HepG2 (cell line): ENCODE measurements around the gene CDHR1. TPM values are rescaled to one million over a fixed set of nuclear protein-coding genes. Genes with fewer than 3 reads are reported as not detected.

Experiments
- ATAC-seq: fragments of 200-7000 bp; cut with Tn5 transposase; 3 replicates; pipeline ENCODE4 v1.9.1; 2020; ENCODE audit warnings: mild to moderate bottlenecking, moderate library complexity
- BruUV-seq: library from RNA; stranded (reverse); fragments of 400-500 nt; replicated peaks from 2 replicates; lab custom pipeline; 2021; lab: Mats Ljungman, UMichigan
- CTCF ChIA-PET: fragments of 300-600 bp; formaldehyde crosslinking; extraction: SDS; loops from one replicate; lab custom pipeline; 2021; ENCODE audit warnings: low total read pairs, inconsistent platforms, low intra/inter-chr PET ratio; lab: Yijun Ruan, JAX
- POLR2A ChIA-PET: fragments of 350-600 bp; sonication (Branson Sonifier 250); formaldehyde crosslinking; loops from one replicate; lab custom pipeline; 2020; ENCODE audit warnings: antibody characterized with exemption, inconsistent platforms; lab: Yijun Ruan, JAX
- DNase-seq: peaks from one replicate; pipeline ENCODE4 v3.0.0-alpha.2; 2015; ENCODE audit warnings: low spot score
- FAIRE-seq: peaks from 3 replicates; lab custom pipeline; 2011; peaks lifted over from hg19 to GRCh38; lab: Jason Lieb, UNC
- H2AFZ ChIP-seq: one replicate; pipeline ENCODE4 v1.6.1; 2011; ENCODE audit warnings: low read length, inconsistent platforms
- H3K27ac ChIP-seq: fragments of 300-600 bp; 3 replicates; pipeline ENCODE4 v1.8.0; 2011; ENCODE audit warnings: mixed run types, mild to moderate bottlenecking, mixed read lengths, low read length, inconsistent platforms; ENCODE audit not compliant: insufficient read depth; ENCODE audit errors: extremely low read length
- H3K27me3 ChIP-seq, 2 experiments: fragments of 200-600 bp in 1 of 2; 2 replicates in 1 of 2; 3 replicates in 1 of 2; pipeline versions ENCODE4 v1.6.0 to v1.8.0; 2011; ENCODE audit warnings: low read length in 2 of 2, mild to moderate bottlenecking in 2 of 2, moderate library complexity in 2 of 2, inconsistent platforms in 1 of 2; ENCODE audit not compliant: insufficient read depth in 2 of 2, control insufficient read depth in 1 of 2
- H3K36me3 ChIP-seq, 2 experiments: fragments of 200-600 bp in 1 of 2; replicated peaks in 1 of 2; 2 replicates in 1 of 2; 3 replicates in 1 of 2; pipeline versions ENCODE4 v1.5.1 to v1.8.0; 2011; ENCODE audit warnings: low read length in 2 of 2, inconsistent platforms in 1 of 2; ENCODE audit not compliant: insufficient read depth in 2 of 2, control insufficient read depth in 1 of 2
- H3K4me1 ChIP-seq: 2 replicates; pipeline ENCODE4 v1.5.1; 2012; ENCODE audit warnings: low read length, inconsistent platforms; ENCODE audit not compliant: insufficient read depth
- H3K4me2 ChIP-seq: 2 replicates; pipeline ENCODE4 v1.6.0; 2011; ENCODE audit warnings: low read depth, low read length, inconsistent platforms
- H3K4me3 ChIP-seq, 3 experiments: fragments of 200-600 bp in 1 of 3; sonication (generic), shearing (Covaris generic) in 1 of 3; replicated peaks in 1 of 3; 2 replicates each; pipeline ENCODE4 v1.5.1; 2011 to 2016; ENCODE audit warnings: low read length in 3 of 3, inconsistent platforms in 2 of 3, low read depth in 2 of 3, mild to moderate bottlenecking in 2 of 3, control low read depth in 1 of 3, mixed read lengths in 1 of 3; ENCODE audit not compliant: insufficient read depth in 1 of 3
- H3K79me2 ChIP-seq: one replicate; pipeline ENCODE4 v1.6.1; 2011; ENCODE audit warnings: low read length, inconsistent platforms; ENCODE audit not compliant: insufficient read depth
- H3K9ac ChIP-seq: 2 replicates; pipeline ENCODE4 v1.6.0; 2011; ENCODE audit warnings: mild to moderate bottlenecking, low read depth, low read length, inconsistent platforms; ENCODE audit not compliant: insufficient read depth
- H3K9me3 ChIP-seq: 2 replicates; pipeline ENCODE4 v1.5.1; 2012; ENCODE audit warnings: mild to moderate bottlenecking, low read length
- H4K20me1 ChIP-seq: 2 replicates; pipeline ENCODE4 v1.6.0; 2011; ENCODE audit warnings: inconsistent platforms, mild to moderate bottlenecking, low read length, moderate library complexity; ENCODE audit not compliant: insufficient read depth
- FOXA1 ChIP-seq, 2 experiments: fragments of 450-650 bp in 1 of 2; sonication (generic) in 1 of 2; formaldehyde crosslinking in 1 of 2; IDR thresholded peaks; 2 replicates each; pipeline versions ENCODE4 v1.4.0 to v1.6.1; 2016 to 2020; ENCODE audit warnings: missing genetic modification reagents in 1 of 2
- RAD21 ChIP-seq: fragments of 450-650 bp; formaldehyde crosslinking; IDR thresholded peaks from 2 replicates; pipeline ENCODE4 v1.5.0; 2020; ENCODE audit warnings: mild to moderate bottlenecking
- SMC3 ChIP-seq: IDR thresholded peaks from 2 replicates; pipeline ENCODE4 v1.6.1; 2011; ENCODE audit warnings: low read length, improper control_type of control experiment
- SP5 ChIP-seq: IDR thresholded peaks from 2 replicates; pipeline ENCODE4 v1.6.1; 2016; ENCODE audit warnings: low read depth, borderline replicate concordance
- STAG1 ChIP-seq: sonication (generic); formaldehyde crosslinking; IDR thresholded peaks from 2 replicates; pipeline ENCODE4 v1.4.0; 2020; ENCODE audit warnings: missing genetic modification reagents
- whole genome bisulfite sequencing: methylation state at CpG from one replicate; pipeline ENCODE4 v1.1.6; 2017; ENCODE audit warnings: low lambda C conversion rate; 5-methylcytosine and 5-hydroxymethylcytosine counted together
- in situ Hi-C: cut with HindIII; loops from 2 replicates; pipeline ENCODE4 v1.10.0; 2017; ENCODE audit warnings: low pct_unique_long_range_greater_than_20kb; ENCODE audit not compliant: extremely low pct_ligation_motif_present
- intact Hi-C: fragments of 100-400 bp; cut with micrococcal nuclease; formaldehyde crosslinking; loops from one replicate; pipeline ENCODE4 v1.10.0; 2022; ENCODE audit not compliant: unreplicated experiment
- polyA plus RNA-seq, 8 experiments: library from polyadenylated mRNA; depleted of rRNA in 3 of 8; stranded (reverse) in 7 of 8; unstranded in 1 of 8; fragments of >200 nt; fragmentation: Illumina TruSeq in 4 of 8; extraction: Trizol in 4 of 8; gene quantifications; 2 replicates each; pipeline versions ENCODE4 v1.2.1 to v1.2.3, GENCODE V29; 2011 to 2016; ENCODE audit warnings: low read depth in 4 of 8, missing spikeins in 1 of 8, mixed read lengths in 1 of 8; ENCODE audit not compliant: insufficient read depth in 1 of 8
- total RNA-seq, 5 experiments: library from RNA; depleted of rRNA; stranded (reverse); fragments of >200 nt; fragmentation: Illumina TruSeq; extraction: Trizol; gene quantifications; 2 replicates each; pipeline ENCODE4 v1.2.3, GENCODE V29; 2016; ENCODE audit warnings: low read depth in 1 of 5
- TF ChIP-seq, protein P1 (sequence below), 2 experiments: sonication (generic) in 1 of 2; formaldehyde crosslinking in 1 of 2; IDR thresholded peaks; 2 replicates each; pipeline versions ENCODE4 v1.4.0 to v1.6.1; 2018 to 2020; ENCODE audit warnings: missing genetic modification reagents in 2 of 2, borderline replicate concordance in 1 of 2, low read depth in 1 of 2, mild to moderate bottlenecking in 1 of 2, missing biosample characterization in 1 of 2
- TF ChIP-seq, protein P2 (sequence below): sonication (generic); formaldehyde crosslinking; IDR thresholded peaks from 2 replicates; pipeline ENCODE4 v1.5.0; 2020; ENCODE audit warnings: mild to moderate bottlenecking, missing genetic modification reagents, moderate library complexity

CDHR1 gene
- total and polyA plus RNA-seq, 2 of the 13 experiments (the other 11 are each of a cell fraction or from before 2014, with no cell fraction given), result 0.04 to 0.09 TPM

DNA sequence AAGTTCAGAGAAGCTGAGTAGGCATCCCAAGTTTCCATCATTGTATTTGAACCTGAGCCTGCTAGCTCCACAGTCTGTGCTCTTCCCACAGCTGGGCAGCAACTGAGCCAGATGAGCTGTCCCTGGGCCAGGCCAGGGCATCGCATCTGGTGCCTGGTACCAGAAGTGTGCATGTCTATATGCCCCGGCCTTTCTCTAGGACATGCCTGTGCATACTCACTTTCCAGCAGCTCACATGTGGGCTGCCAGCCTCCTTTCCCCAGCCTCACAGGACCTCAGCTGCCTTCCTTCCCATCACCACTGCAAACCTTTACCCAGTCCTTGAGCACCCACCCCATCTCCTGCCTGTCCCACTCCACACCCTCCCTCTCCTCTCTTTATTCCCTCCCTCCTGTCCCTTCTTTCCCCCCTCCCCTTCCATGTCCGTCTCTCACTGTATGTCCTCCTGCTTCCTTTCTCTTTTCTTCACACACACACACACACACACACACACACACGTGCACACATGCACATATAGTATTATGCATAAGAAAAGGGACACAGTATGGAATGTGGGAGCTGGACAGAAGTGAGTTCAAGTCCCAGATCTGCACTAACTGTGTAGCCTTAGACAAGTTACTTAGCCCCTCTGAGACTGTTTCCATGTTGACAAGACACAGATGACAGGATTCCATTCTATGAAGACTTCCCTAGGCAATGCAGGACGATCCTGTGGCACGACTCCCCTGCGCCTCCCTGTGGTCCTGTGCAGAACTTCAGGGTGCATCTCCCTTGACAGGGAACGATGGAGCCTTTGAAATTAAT, 10.9 kb downstream of the CDHR1 start:
- Histone ChIP-seq H3K9ac (no peak overlapping the region), H3K4me3 (no peak overlapping the region), H3K4me1 (no peaks in the 10 kb centered on the region), H3K27me3 (peaks cover 1 to 17% of the 10 kb centered on the region in 2 experiments; a peak in 3 of 5 replicates), H3K79me2 (no peaks in the 10 kb centered on the region), H3K4me2 (no peak overlapping the region), H4K20me1 (no peaks in the 10 kb centered on the region), H3K36me3 (no peaks in the 10 kb centered on the region), H3K27ac (no peak overlapping the region), H3K9me3 (no peaks in the 10 kb centered on the region)
- BruUV-seq, result no TSS peak
- DNase-seq (peak; percentile 38), FAIRE-seq (peak; percentile 68)
- ChIA-PET CTCF (interaction anchor here (1.2 to 3.7 kb wide), 2 partner anchors 80 to 178 kb away, joined by 4 to 22 read pairs; no protein-coding TSS in a partner anchor), POLR2A (no interaction called here)
- WGBS, result 6% methylated on average over 7 of the region's 8 CpGs
- intact Hi-C loops, result loop anchor here (1.0 kb wide), 3 partner anchors 57 to 129 kb away; no protein-coding TSS in a partner anchor
- in situ Hi-C loops, result loop anchor here (5.0 kb wide), 1 partner anchor 73 kb away; no protein-coding TSS in a partner anchor
- peak; percentile 67 for TF ChIP-seq RAD21 (CRISPR knock-in tag)
- TF ChIP-seq, protein P1, sequence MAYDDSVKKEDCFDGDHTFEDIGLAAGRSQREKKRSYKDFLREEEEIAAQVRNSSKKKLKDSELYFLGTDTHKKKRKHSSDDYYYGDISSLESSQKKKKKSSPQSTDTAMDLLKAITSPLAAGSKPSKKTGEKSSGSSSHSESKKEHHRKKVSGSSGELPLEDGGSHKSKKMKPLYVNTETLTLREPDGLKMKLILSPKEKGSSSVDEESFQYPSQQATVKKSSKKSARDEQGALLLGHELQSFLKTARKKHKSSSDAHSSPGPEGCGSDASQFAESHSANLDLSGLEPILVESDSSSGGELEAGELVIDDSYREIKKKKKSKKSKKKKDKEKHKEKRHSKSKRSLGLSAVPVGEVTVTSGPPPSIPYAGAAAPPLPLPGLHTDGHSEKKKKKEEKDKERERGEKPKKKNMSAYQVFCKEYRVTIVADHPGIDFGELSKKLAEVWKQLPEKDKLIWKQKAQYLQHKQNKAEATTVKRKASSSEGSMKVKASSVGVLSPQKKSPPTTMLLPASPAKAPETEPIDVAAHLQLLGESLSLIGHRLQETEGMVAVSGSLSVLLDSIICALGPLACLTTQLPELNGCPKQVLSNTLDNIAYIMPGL (CRISPR knock-in tag; IDR thresholded peaks at IDR 0.05; ENCODE audit: borderline replicate concordance in 1 of 2, low read depth in 1 of 2), result no peak
- TF ChIP-seq SP5 (CRISPR knock-in tag), result no peak
- TF ChIP-seq FOXA1 (IDR thresholded peaks at IDR 0.05), result no peak
- TF ChIP-seq FOXA1 (CRISPR knock-in tag; IDR thresholded peaks at IDR 0.05), result 0 out of 2 replicates have a peak, but pooled peaks have one; percentile 22
- peak; percentile 74 for TF ChIP-seq STAG1 (CRISPR knock-in tag)
- TF ChIP-seq, protein P2, sequence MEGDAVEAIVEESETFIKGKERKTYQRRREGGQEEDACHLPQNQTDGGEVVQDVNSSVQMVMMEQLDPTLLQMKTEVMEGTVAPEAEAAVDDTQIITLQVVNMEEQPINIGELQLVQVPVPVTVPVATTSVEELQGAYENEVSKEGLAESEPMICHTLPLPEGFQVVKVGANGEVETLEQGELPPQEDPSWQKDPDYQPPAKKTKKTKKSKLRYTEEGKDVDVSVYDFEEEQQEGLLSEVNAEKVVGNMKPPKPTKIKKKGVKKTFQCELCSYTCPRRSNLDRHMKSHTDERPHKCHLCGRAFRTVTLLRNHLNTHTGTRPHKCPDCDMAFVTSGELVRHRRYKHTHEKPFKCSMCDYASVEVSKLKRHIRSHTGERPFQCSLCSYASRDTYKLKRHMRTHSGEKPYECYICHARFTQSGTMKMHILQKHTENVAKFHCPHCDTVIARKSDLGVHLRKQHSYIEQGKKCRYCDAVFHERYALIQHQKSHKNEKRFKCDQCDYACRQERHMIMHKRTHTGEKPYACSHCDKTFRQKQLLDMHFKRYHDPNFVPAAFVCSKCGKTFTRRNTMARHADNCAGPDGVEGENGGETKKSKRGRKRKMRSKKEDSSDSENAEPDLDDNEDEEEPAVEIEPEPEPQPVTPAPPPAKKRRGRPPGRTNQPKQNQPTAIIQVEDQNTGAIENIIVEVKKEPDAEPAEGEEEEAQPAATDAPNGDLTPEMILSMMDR (CRISPR knock-in tag), result peak; percentile 85
- TF ChIP-seq SMC3, result peak; percentile 90
- TF ChIP-seq, all 625 proteins: peak for 5
- no peak overlapping the region for H2AFZ ChIP-seq
- ATAC-seq, result peak; percentile 79
